ENCODE results near the gene CAMTA2.

- TF ChIP-seq CEBPB (IDR thresholded peaks at IDR 0.05) (no peak), POLR2A (IDR thresholded peaks at IDR 0.05; ENCODE audit: low read length) (no peak), EP300 (IDR thresholded peaks at IDR 0.05) (no peak), RAD21 (conservative IDR thresholded peaks at IDR 0.05 in 1 of 2, IDR thresholded peaks at IDR 0.05 in 1 of 2) (no peak), PHF8 (IDR thresholded peaks at IDR 0.05; ENCODE audit: borderline replicate concordance, low read depth) (no peak), BHLHE40 (IDR thresholded peaks at IDR 0.05; ENCODE audit: low read depth, low read length) (no peak), KDM1A (IDR thresholded peaks at IDR 0.05; ENCODE audit: low read depth) (no peak), MYC (IDR thresholded peaks at IDR 0.05; ENCODE audit: borderline replicate concordance, low read length) (no peak), SMC3 (IDR thresholded peaks at IDR 0.05) (no peak), NR3C1 (IDR thresholded peaks at IDR 0.05) (no peak)
- TF ChIP-seq, protein P1, sequence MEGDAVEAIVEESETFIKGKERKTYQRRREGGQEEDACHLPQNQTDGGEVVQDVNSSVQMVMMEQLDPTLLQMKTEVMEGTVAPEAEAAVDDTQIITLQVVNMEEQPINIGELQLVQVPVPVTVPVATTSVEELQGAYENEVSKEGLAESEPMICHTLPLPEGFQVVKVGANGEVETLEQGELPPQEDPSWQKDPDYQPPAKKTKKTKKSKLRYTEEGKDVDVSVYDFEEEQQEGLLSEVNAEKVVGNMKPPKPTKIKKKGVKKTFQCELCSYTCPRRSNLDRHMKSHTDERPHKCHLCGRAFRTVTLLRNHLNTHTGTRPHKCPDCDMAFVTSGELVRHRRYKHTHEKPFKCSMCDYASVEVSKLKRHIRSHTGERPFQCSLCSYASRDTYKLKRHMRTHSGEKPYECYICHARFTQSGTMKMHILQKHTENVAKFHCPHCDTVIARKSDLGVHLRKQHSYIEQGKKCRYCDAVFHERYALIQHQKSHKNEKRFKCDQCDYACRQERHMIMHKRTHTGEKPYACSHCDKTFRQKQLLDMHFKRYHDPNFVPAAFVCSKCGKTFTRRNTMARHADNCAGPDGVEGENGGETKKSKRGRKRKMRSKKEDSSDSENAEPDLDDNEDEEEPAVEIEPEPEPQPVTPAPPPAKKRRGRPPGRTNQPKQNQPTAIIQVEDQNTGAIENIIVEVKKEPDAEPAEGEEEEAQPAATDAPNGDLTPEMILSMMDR (IDR thresholded peaks at IDR 0.05): no peak
- TF ChIP-seq, protein P2, sequence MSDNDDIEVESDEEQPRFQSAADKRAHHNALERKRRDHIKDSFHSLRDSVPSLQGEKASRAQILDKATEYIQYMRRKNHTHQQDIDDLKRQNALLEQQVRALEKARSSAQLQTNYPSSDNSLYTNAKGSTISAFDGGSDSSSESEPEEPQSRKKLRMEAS (IDR thresholded peaks at IDR 0.05): no peak
- TF ChIP-seq, protein P3, sequence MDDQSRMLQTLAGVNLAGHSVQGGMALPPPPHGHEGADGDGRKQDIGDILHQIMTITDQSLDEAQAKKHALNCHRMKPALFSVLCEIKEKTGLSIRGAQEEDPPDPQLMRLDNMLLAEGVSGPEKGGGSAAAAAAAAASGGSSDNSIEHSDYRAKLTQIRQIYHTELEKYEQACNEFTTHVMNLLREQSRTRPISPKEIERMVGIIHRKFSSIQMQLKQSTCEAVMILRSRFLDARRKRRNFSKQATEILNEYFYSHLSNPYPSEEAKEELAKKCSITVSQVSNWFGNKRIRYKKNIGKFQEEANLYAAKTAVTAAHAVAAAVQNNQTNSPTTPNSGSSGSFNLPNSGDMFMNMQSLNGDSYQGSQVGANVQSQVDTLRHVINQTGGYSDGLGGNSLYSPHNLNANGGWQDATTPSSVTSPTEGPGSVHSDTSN (IDR thresholded peaks at IDR 0.05): no peak
Observed at GRCh38 chr17:5034063-5034462, 46.6 kb upstream of the CAMTA2 start.

All from A549 (cell line).